8988T (cell line): ENCODE results near the gene FMO2.

Experiments
- DNase-seq: peaks from one replicate; pipeline ENCODE4 v3.0.0; 2011

The FMO2 gene

DNA sequence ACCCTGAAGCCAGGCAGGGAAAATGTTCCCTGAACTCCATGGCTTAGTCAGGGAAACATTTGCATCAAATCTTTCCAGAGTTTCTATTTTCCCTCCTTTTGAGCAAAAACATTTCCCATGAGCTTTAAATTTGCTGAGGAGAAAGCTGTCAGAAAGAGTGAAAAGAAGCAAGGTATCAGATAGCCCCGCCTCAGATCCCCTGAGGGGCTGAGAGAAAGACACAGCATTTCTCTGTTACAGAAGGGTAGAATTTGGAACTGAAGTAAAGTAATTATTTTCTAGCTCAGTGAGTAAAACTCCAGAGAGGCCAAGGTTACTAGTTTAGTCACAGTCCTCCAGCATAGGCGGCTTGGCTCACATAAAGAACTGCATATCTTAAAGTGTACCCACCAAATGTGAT lies 73.8 kb downstream of the FMO2 start:
- DNase-seq, result no peak
